Measurements from ENCODE around the gene STARD5.
"Not testable (repeated sequence)": the region's sequence is repeated elsewhere in the genome, so short reads cannot be mapped to it uniquely, and the experiment has no call there.

The STARD5 gene

DNA sequence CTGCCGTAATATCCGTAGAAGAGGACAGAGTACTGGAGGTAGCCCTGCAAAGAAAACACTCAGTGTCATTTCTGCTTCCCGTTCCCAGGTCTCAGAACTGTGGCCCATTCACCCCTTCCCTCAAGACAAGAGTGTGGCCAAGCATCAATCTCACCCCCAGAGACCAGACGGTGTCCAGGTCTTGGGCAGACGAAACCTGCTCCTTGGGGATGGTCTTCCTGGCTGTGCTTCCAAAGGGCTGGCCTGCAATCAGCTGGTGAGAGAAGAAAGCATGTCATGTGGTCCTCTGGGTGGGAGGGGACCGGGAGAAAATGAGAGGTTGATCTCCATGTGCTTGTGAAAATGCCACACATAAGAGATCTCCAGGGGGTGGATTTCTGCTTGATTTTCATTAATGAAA, 34.3 kb upstream of the STARD5 start:
- no peak for TF ChIP-seq POLR2AphosphoS5 (IDR thresholded peaks at IDR 0.05; ENCODE audit: borderline replicate concordance, low read depth, low read length)
- no peak for TF ChIP-seq FOXP2 (optimal IDR thresholded peaks at IDR 0.05; ENCODE audit: control extremely low read depth, extremely low read length, insufficient read depth)
- no peak for TF ChIP-seq EZH2 (IDR thresholded peaks at IDR 0.05)

DNA sequence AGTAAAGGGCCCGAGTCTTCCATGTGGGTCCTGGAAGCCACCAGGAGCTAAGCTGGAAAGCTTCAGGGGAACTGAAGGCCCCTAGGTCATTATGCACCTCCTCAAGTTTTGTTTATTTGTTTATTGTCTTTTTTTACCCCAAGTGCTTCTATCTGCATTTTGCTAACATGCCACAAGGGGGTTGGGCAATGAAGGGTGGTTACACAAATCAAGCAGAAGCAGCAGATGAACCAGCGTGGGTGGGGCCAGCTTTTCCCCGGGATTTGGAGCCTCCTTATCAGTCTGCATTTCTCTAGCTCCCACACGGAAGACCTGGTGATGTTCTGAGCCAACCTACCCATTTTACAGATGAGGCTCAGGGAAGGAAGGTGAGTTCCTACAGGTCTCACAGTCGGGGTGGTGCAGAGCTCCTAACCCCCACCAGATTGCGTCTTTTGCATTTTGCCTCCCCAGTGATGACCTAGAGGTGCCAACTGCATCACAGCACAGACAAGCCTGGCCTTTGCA, 33.3 kb upstream of the STARD5 start:
- TF ChIP-seq FOXP2 (optimal IDR thresholded peaks at IDR 0.05; ENCODE audit: control extremely low read depth, extremely low read length, insufficient read depth) (no peak), POLR2AphosphoS5 (IDR thresholded peaks at IDR 0.05; ENCODE audit: borderline replicate concordance, low read depth, low read length) (no peak), EZH2 (IDR thresholded peaks at IDR 0.05) (no peak)
- no peaks in the 10 kb centered on the region for H3K36me3 ChIP-seq (ENCODE audit: insufficient read depth, low read length)
- DNase-seq (ENCODE audit: low read depth, low spot score): no peak
- no peaks in the 10 kb centered on the region for H3K9me3 ChIP-seq (ENCODE audit: low read depth, low read length)
- H3K4me3 ChIP-seq: no peak overlapping the region
- no peak overlapping the region for H3K27ac ChIP-seq
- no peak overlapping the region for H3K9ac ChIP-seq (ENCODE audit: insufficient read length)

More for the DNA sequence above, 34.3 kb upstream of the STARD5 start:
- Histone ChIP-seq H3K9ac (ENCODE audit: insufficient read length) (no peak overlapping the region), H3K36me3 (ENCODE audit: insufficient read depth, low read length) (no peaks in the 10 kb centered on the region), H3K27ac (no peak overlapping the region), H3K4me3 (no peak overlapping the region), H3K9me3 (ENCODE audit: low read depth, low read length) (no peaks in the 10 kb centered on the region)
- DNase-seq (ENCODE audit: low read depth, low spot score): no peak

DNA sequence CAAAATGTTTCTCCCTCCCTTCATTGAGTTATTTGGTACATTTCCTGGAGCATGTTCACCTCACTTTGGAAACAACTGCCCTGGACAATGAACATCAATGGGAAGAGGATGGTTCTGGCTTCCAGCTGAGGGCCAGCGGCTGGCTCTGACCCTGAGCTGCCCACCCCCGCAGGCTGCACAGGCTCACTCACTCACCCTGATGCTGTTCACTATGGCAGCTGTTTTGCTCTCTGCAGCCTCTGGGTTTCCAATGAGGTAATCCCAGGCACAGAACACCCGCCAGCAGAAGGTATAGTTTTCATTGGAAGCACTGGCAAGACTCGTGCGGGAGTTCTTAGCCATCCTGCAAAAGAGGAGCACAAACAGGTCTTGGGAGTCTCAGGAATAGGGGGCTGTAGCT, 32.3 kb upstream of the STARD5 start:
- Histone ChIP-seq H3K36me3 (ENCODE audit: insufficient read depth, low read length) (no peaks in the 10 kb centered on the region), H3K9ac (ENCODE audit: insufficient read length) (no peak overlapping the region), H3K27ac (no peak overlapping the region), H3K9me3 (ENCODE audit: low read depth, low read length) (no peaks in the 10 kb centered on the region), H3K4me3 (no peak overlapping the region)
- DNase-seq (ENCODE audit: low read depth, low spot score): no peak
- no peak for TF ChIP-seq POLR2AphosphoS5 (IDR thresholded peaks at IDR 0.05; ENCODE audit: borderline replicate concordance, low read depth, low read length)
- no peak for TF ChIP-seq FOXP2 (optimal IDR thresholded peaks at IDR 0.05; ENCODE audit: control extremely low read depth, extremely low read length, insufficient read depth)
- TF ChIP-seq EZH2 (IDR thresholded peaks at IDR 0.05): no peak

DNA sequence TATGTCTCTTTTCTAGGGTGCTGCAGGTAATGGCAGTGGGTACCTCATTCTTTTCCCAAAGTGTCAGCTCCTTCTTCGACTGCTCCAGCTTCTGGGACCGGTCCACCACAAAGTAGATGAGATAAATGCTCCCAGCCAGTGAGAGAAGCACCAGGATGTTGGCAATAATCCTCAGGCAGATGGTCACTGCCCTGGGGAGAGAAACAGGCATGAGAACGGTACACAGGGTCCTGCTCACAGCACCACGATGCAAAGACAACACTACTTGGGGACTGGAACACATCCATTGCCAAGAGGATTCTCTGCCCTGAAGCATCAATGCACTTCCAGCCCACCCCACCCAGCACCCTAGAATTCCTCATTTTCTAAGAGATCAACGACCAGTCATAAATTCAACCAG, 27.7 kb upstream of the STARD5 start:
- Histone ChIP-seq H3K4me3 (no peak overlapping the region), H3K36me3 (ENCODE audit: insufficient read depth, low read length) (no peaks in the 10 kb centered on the region), H3K27ac (no peak overlapping the region), H3K9me3 (ENCODE audit: low read depth, low read length) (no peaks in the 10 kb centered on the region), H3K9ac (ENCODE audit: insufficient read length) (no peak overlapping the region)
- TF ChIP-seq EZH2 (IDR thresholded peaks at IDR 0.05) (no peak), FOXP2 (optimal IDR thresholded peaks at IDR 0.05; ENCODE audit: control extremely low read depth, extremely low read length, insufficient read depth) (no peak), POLR2AphosphoS5 (IDR thresholded peaks at IDR 0.05; ENCODE audit: borderline replicate concordance, low read depth, low read length) (no peak)
- no peak for DNase-seq (ENCODE audit: low read depth, low spot score)

DNA sequence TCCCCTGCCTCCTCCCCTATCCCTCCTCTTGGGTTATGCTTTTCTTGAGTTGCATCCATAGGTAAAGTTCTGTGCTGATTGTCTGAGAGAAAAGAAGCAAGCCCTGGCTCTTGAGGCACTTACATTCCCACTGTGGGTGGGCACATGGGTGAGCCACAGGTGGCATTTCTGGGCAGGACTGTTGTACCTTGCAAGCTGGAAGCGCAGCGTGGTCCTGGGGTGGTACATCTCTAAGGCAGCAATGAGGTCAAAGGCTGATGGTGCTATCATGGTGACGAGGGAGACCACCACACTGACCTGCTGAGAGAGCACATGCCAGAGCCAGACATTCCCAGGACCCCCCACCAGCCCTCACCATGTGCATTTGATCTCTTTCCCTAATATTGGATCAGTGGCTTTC, 25.3 kb upstream of the STARD5 start:
- H3K4me3 ChIP-seq: no peak overlapping the region
- DNase-seq (ENCODE audit: low read depth, low spot score): no peak
- H3K36me3 ChIP-seq (ENCODE audit: insufficient read depth, low read length): no peaks in the 10 kb centered on the region
- no peak for TF ChIP-seq EZH2 (IDR thresholded peaks at IDR 0.05)
- TF ChIP-seq FOXP2 (optimal IDR thresholded peaks at IDR 0.05; ENCODE audit: control extremely low read depth, extremely low read length, insufficient read depth): no peak
- no peak for TF ChIP-seq POLR2AphosphoS5 (IDR thresholded peaks at IDR 0.05; ENCODE audit: borderline replicate concordance, low read depth, low read length)
- H3K27ac ChIP-seq: no peak overlapping the region
- H3K9me3 ChIP-seq (ENCODE audit: low read depth, low read length): no peaks in the 10 kb centered on the region
- H3K9ac ChIP-seq (ENCODE audit: insufficient read length): no peak overlapping the region

DNA sequence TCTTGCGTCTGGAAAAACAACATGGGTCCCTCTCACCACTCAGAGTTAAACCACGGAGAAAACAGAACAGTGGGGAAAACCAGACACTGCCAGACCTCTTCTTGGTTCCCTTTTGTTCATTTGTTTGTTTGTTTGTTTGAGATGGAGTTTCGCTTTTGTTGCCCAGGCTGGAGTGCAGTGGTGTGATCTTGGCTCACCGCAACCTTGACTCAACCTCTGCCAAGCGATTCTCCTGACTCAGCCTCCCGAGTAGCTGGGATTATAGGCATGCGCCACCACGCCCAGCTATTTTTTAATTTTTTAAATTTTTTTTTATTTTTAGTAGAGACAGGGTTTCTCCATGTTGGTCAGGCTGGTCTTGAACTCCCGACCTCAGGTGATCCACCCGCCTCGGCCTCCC, 24.8 kb upstream of the STARD5 start:
- H3K27ac ChIP-seq; H3K9ac ChIP-seq (ENCODE audit: insufficient read length); H3K9me3 ChIP-seq (ENCODE audit: low read depth, low read length); H3K4me3 ChIP-seq; DNase-seq (ENCODE audit: low read depth, low spot score); H3K36me3 ChIP-seq (ENCODE audit: insufficient read depth, low read length): not testable (repeated sequence)

DNA sequence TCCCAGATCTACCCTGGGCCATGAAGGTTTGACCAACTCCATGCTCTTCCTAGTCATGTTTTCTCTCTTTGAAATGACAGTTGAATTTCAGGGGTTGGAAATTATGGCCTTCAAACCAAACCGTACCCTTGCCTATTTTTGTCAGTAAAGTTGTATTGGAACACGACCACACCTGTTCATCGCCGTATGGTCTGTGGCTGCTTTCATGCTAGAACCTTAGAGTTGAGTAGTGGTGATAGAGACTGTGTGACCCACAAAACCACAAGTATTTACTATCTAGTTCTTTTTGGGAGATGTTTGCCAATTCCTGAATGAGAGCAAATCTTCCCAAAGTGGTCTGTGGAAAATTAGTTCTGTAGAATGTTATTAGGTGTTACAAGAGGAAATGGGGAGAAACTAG, 24.0 kb upstream of the STARD5 start:
- no peak overlapping the region for H3K27ac ChIP-seq
- H3K9me3 ChIP-seq (ENCODE audit: low read depth, low read length): no peaks in the 10 kb centered on the region
- no peaks in the 10 kb centered on the region for H3K36me3 ChIP-seq (ENCODE audit: insufficient read depth, low read length)
- TF ChIP-seq POLR2AphosphoS5 (IDR thresholded peaks at IDR 0.05; ENCODE audit: borderline replicate concordance, low read depth, low read length) (no peak), EZH2 (IDR thresholded peaks at IDR 0.05) (no peak), FOXP2 (optimal IDR thresholded peaks at IDR 0.05; ENCODE audit: control extremely low read depth, extremely low read length, insufficient read depth) (no peak)
- H3K4me3 ChIP-seq: no peak overlapping the region
- no peak for DNase-seq (ENCODE audit: low read depth, low spot score)
- H3K9ac ChIP-seq (ENCODE audit: insufficient read length): no peak overlapping the region

DNA sequence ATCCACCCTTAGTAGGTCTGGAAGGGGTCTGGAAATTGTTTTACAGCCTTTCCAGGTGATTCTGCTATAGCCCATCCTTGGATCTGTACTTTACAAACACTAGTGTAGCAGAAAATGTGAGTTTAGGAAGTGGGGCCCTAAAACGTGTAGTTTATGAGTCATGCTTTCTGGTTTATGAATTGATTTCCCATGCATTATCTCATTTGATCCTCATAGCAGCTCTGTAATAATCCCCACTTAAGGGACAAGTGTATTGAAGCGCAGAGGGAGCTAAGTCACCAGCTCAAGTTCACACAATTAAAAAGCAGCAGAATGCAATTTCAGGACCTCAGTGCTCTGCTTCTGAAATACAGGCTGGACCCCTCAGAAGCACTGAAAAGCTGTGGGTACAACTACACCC, 22.7 kb upstream of the STARD5 start:
- Histone ChIP-seq H3K9me3 (ENCODE audit: low read depth, low read length) (no peaks in the 10 kb centered on the region), H3K4me3 (no peak overlapping the region), H3K36me3 (ENCODE audit: insufficient read depth, low read length) (no peaks in the 10 kb centered on the region), H3K9ac (ENCODE audit: insufficient read length) (no peak overlapping the region), H3K27ac (no peak overlapping the region)
- TF ChIP-seq EZH2 (IDR thresholded peaks at IDR 0.05) (no peak), FOXP2 (optimal IDR thresholded peaks at IDR 0.05; ENCODE audit: control extremely low read depth, extremely low read length, insufficient read depth) (no peak), POLR2AphosphoS5 (IDR thresholded peaks at IDR 0.05; ENCODE audit: borderline replicate concordance, low read depth, low read length) (no peak)
- DNase-seq (ENCODE audit: low read depth, low spot score): no peak

DNA sequence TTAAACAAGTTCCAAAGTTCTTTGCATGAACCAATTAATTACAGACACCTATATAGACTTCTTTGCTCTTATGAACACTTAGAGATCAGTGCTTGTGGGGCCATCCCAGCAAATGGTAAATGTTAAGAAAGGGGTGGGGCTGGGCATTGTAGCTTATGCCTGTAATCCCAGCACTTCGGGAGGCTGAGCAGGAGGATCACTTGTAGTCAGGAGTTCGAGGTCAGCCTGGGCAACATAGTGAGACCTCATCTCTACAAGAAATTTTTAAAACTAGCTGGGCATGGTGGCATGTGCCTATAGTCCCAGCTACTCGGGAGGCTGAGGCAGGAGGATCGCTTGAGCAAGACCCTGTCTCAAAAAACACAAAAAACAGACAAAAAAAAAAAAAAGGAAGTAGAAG, 19.4 kb upstream of the STARD5 start:
- H3K36me3 ChIP-seq (ENCODE audit: insufficient read depth, low read length): no peaks in the 10 kb centered on the region
- no peak overlapping the region for H3K4me3 ChIP-seq
- TF ChIP-seq POLR2AphosphoS5 (IDR thresholded peaks at IDR 0.05; ENCODE audit: borderline replicate concordance, low read depth, low read length) (no peak), FOXP2 (optimal IDR thresholded peaks at IDR 0.05; ENCODE audit: control extremely low read depth, extremely low read length, insufficient read depth) (no peak), EZH2 (IDR thresholded peaks at IDR 0.05) (no peak)
- H3K9me3 ChIP-seq (ENCODE audit: low read depth, low read length): no peaks in the 10 kb centered on the region
- H3K27ac ChIP-seq: no peak overlapping the region
- no peak overlapping the region for H3K9ac ChIP-seq (ENCODE audit: insufficient read length)
- DNase-seq (ENCODE audit: low read depth, low spot score): no peak
